ENCODE results near the gene TLNRD1.
A peak's percentile ranks its signal among the peaks of the same experiment; 100 is the strongest.
"Not testable (repeated sequence)": the region's sequence is repeated elsewhere in the genome, so short reads cannot be mapped to it uniquely, and the experiment has no call there.

Gene TLNRD1

DNA sequence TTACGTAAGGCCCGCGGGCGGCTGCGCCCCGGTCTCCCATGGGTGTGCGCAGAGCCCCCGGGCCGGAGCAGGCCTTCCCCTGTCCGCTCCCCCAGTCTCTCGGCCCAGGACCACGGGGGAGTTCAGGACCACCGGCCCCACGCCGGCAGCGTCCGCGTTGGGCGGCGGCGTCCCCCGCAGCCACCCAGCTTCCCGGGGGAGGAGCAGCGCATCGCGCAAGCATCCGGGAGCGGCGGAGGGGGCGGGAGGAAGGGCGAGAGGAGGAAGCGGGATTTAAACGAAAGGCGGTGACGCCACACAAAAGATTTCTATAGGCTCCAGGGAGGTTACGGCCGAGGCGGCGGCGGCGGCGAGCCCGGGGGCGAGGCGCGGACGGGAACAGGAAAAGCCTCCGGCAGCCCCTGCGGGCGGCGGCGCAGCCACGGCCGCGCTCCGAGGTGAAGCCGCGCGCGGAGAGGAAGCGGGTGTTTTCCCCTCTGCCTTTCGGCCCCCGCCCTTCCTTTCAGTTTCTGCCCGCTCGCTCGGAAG is at the start of gene TLNRD1:
TLNRD1 (plus strand) TSS at position 300 of the 528 bp plus-strand sequence. CDS start 1,349 bp downstream, outside the sequence.
- DNase-seq (ENCODE audit: low read depth), result peak; percentile 76
- peak within 1 kb of the TSS; percentile 97 for H3K4me3 ChIP-seq (ENCODE audit: low read depth, low read length)
- TF ChIP-seq, protein P1, sequence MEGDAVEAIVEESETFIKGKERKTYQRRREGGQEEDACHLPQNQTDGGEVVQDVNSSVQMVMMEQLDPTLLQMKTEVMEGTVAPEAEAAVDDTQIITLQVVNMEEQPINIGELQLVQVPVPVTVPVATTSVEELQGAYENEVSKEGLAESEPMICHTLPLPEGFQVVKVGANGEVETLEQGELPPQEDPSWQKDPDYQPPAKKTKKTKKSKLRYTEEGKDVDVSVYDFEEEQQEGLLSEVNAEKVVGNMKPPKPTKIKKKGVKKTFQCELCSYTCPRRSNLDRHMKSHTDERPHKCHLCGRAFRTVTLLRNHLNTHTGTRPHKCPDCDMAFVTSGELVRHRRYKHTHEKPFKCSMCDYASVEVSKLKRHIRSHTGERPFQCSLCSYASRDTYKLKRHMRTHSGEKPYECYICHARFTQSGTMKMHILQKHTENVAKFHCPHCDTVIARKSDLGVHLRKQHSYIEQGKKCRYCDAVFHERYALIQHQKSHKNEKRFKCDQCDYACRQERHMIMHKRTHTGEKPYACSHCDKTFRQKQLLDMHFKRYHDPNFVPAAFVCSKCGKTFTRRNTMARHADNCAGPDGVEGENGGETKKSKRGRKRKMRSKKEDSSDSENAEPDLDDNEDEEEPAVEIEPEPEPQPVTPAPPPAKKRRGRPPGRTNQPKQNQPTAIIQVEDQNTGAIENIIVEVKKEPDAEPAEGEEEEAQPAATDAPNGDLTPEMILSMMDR (IDR thresholded peaks at IDR 0.05; ENCODE audit: low read depth, low read length, missing control alignments), result no peak

DNA sequence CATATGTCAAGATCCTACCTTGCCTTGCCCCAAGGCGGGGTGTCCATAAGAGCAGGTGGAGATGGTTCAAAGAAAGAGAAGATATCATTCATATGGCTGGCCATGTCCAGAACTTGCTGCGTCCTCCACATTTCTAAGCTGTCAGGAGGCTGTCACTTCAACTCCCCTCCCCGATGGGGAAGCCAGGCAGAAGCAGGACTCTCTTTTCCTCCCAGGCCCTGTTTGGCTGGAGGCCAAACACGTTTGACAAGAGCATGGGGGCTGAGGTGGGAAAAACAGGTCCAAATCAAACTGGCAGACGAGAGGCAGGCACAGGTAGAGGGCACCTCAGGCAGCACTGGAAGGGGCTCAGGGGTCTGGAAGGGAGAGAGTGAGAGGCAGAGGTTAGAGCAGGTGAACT is 48.8 kb upstream of the TLNRD1 start:
- H3K4me3 ChIP-seq (ENCODE audit: low read depth, low read length), result no peak overlapping the region
- no peak for DNase-seq (ENCODE audit: low read depth)
- TF ChIP-seq, protein P1 (IDR thresholded peaks at IDR 0.05; ENCODE audit: low read depth, low read length, missing control alignments), result no peak

DNA sequence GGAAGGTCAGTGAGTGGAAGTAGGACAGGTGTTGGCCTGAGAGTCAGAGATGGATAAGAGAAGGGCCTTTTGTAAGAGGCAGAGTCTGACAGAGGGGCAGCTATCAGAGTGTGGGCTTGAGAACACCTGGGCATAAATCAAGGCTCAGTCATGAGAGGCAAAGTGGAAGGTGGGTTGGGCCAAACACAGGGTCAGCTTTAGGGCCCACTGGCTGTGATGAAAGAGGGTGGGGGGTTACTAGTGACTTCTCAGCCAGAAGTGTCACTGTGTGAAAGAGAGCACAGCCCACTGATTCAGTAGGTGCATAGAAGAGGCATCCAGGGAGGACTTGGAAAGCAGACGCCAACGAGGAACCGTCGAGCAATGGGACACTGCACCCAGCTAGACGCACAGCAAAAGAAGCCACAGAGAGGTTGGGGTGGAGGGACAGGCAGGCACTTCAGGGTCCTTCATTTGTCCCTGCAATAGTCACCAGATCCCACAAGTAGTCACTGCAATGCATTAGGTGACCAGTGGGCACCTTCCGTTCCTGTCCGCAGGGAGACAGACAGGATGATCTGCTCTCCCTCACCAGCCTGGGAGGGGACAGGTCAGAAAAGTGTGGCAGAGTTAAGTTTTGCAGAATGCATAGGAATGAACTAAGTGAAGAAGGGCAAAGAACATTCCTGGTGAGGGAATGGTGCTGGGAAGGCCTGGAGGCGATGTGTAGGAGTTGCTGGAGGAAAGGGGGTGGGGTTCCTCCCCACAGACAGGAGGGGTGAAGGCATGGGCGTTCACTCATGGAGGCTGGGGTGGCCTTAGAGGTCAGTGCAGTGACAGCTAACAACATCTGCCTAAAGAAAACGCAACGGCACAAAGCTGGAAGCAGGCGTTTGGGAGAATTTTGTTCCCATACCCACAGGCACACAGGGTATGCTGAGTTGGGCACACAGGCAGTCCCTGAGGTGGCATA is 47.4 kb upstream of the TLNRD1 start:
- TF ChIP-seq, protein P1 (IDR thresholded peaks at IDR 0.05; ENCODE audit: low read depth, low read length, missing control alignments), result no peak
- no peak overlapping the region for H3K4me3 ChIP-seq (ENCODE audit: low read depth, low read length)
- no peak for DNase-seq (ENCODE audit: low read depth)

DNA sequence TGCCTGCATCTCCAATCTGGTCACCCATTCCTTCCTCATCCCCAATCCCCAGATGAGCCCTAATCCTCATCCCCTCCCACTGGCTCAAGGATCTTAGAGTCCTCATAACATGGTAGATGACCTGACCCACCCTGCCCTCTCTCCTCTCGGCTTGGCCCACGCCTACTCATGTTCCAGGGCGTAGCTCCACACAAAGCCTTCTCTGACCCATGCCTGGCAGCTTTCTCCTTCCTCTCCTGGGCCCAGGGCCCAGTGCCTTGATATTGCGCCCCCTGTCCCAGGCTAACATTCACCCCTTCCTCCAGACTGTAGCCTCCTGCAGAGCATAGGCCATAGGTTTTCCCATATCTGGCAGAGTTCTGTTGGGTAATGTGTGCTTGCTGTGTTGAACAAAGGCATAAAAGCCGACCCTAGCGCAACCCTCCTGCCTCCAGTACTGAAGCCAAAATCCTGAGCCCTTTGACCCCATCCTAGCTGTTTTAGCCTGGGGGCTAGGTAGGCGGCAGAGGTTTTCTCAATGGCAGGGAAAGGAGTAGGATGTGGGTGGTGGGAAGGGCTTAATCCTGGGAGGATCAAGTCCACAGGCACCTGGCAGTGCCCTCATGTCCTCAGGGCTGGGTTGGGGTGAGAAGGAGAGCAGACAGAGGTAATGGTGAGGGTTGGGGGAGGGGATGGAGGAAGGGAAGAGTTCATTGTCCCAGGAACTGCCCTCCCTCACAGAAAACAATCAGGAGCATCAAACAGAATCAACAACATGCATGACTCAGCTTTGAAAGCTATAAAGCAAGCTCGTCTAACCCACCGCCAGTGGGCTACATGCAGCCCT is 46.6 kb upstream of the TLNRD1 start:
- TF ChIP-seq, protein P1 (IDR thresholded peaks at IDR 0.05; ENCODE audit: low read depth, low read length, missing control alignments), result no peak
- no peak overlapping the region for H3K4me3 ChIP-seq (ENCODE audit: low read depth, low read length)
- DNase-seq (ENCODE audit: low read depth), result no peak

DNA sequence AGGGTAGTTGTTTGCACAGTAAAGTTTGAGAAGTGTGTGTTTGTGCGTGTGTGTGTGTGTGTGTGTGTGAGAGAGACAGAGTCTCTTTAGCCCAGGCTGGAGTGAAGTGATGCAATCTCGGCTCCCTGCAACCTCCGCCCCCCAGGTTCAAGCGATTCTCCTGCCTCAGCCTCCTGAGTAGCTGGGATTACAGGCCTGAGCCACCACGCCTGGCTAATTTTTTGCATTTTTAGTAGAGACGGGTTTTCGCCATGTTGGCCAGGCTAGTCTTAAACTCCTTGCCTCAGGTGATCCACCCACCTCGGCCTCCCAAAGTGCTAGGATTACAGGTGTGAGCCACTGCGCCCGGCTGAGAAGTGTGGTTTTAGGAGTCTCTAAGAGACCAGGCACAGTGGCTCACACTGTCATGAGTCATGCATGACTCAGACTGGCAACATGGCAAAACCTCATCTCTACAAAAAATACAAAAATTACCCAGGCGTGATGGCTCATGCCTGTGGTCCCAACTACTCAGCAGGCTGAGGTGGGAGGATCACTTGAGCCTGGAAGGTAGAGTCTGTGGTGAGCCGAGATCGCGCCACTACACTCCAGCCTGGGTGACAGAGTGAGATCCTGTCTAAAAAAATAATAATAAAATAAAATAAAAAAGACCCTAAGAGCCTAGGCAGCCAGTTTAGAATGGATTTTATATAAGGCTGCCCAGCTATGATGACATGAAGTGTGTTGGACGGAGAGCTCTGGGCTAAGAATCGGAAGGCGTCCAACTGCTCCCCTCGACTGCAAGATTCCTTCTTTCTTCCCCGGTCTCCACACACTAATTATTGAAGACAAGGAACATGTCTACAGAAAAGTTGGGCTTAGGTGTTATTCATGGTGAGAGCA is 44.9 kb upstream of the TLNRD1 start:
- H3K4me3 ChIP-seq (ENCODE audit: low read depth, low read length); DNase-seq (ENCODE audit: low read depth): not testable (repeated sequence)

DNA sequence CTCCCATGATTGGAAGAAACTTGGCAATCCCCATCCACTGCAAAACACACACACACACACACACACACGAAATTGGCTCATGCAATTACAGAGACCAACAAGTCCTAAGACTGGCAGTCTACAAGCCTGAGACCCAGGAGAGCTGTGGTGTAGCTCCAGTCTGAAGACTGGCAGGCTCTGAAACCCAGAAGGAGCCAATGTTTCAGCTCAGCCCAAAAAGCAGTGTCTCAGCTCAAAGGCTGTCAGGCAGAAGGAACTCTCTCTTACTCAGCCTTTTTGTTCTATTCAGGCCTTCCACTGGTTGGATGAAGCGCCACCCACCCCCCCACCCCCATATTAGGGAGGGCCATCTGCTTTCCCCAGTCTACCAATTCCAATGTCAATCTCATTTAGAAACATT is 43.2 kb upstream of the TLNRD1 start:
- DNase-seq (ENCODE audit: low read depth), result no peak
- no peak overlapping the region for H3K4me3 ChIP-seq (ENCODE audit: low read depth, low read length)
- TF ChIP-seq, protein P1 (IDR thresholded peaks at IDR 0.05; ENCODE audit: low read depth, low read length, missing control alignments), result no peak
